GM11168 (cell line): ENCODE data around the gene SLC30A4.
"Not testable (repeated sequence)": the region's sequence is repeated elsewhere in the genome, so short reads cannot be mapped to it uniquely, and the experiment has no call there.

Experiments
- in situ Hi-C: fragments of 300-500 bp; cut with MboI; formaldehyde crosslinking; loops from one replicate; pipeline ENCODE4 v1.12.0; 2022; ENCODE audit warnings: low sequenced_read_pairs; ENCODE audit not compliant: unreplicated experiment

The SLC30A4 gene, protein sequence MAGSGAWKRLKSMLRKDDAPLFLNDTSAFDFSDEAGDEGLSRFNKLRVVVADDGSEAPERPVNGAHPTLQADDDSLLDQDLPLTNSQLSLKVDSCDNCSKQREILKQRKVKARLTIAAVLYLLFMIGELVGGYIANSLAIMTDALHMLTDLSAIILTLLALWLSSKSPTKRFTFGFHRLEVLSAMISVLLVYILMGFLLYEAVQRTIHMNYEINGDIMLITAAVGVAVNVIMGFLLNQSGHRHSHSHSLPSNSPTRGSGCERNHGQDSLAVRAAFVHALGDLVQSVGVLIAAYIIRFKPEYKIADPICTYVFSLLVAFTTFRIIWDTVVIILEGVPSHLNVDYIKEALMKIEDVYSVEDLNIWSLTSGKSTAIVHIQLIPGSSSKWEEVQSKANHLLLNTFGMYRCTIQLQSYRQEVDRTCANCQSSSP

GRCh38 chr15:45522328-45523165, at the start of gene SLC30A4:
SLC30A4 (minus strand) TSS chr15:45522755; CDS start chr15:45522354, 401 bp downstream.
- in situ Hi-C loops, result loop anchor here (5.0 kb wide), 1 partner anchor 90 kb away; no protein-coding TSS in a partner anchor

DNA sequence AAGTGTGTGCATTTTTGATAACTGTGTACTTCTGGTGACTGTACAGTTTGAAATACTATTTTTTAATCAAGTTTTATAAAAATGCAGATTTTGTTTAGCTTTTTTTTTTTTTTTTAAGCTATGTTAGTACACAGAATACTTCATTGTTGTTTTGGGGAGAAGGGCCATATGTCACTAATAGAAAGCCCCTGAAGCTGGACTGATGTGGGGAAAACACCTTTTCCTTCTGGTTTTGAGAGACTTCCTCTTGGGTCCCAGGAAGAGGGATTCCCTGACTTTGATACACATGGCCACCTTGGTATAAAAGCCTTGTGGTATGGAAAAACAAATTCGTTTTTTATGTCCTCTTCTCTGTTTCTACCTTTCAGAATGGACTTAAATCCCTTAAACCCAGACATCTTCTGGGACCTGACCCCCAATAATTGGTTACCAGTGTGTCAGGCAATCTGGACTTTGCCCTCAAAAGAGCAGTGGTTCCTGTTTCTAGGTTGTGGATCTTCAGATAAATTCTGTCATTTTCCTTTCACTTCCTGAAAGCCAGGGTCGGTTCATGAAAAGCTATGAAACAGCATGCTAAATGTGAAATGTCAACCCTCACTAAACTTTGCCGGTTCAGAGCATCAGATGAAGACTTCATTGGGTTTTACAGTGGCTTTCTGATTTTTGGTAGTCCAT, 33.5 kb upstream of the SLC30A4 start:
- in situ Hi-C loops, result no loop called here

DNA sequence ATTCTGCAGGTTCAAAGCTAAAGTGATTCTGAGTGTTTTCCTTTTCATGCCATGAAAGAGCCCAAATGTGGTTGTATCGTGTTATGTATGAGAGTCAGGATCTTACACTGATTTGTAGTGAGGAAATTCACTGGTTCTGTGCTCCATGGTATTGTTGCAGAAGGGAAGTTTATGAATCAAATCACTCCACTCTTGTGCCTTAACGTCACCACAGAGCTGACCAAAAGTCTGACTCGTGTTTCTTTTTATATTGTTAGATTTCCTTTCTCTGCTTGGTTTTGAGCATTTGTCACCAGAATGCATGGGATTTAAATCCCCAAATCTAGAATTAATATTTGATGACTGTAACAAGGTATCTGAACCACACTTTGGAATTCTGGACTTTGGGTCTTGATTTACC, 29.1 kb upstream of the SLC30A4 start:
- in situ Hi-C loops, result no loop called here

- in situ Hi-C loops, result no loop called here
These were observed 27.9 kb upstream of the SLC30A4 start for GRCh38 chr15:45550436-45550835.

DNA sequence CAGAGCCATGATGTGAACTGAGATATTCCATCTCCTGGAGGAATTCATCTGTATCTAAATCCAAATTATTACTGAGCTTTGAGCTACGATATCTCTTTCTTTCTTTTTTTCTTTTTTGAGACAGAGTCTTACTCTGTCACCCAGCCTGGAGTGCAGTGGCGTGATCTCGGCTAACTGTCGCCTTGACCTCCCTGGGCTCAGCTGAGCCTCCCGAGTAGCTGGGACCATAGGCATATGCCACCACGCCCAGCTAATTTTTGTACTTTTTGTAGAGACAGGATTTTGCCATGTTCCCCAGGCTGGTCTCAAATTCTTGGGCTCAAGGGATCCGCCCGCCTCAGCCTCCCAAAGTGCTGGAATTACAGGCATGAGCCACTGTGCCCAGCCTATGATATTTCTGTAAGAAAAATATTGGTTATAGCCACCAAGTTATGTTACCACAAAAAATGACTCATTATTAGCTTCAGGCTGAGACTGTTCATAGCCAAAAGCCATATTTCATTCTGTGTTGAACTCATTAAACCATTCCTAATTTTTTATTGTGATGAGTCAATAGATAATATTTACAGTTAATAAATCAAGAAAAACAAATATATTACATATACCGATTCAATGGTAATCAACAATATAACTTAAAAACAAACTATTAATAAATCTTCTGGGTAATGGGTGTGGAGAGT, 27.1 kb upstream of the SLC30A4 start:
- in situ Hi-C loops, result no loop called here

- in situ Hi-C loops, result no loop called here
These were observed 26.4 kb upstream of the SLC30A4 start for GRCh38 chr15:45548753-45549520.

GRCh38 chr15:45546789-45547188, 24.2 kb upstream of the SLC30A4 start:
- in situ Hi-C loops, result no loop called here

DNA sequence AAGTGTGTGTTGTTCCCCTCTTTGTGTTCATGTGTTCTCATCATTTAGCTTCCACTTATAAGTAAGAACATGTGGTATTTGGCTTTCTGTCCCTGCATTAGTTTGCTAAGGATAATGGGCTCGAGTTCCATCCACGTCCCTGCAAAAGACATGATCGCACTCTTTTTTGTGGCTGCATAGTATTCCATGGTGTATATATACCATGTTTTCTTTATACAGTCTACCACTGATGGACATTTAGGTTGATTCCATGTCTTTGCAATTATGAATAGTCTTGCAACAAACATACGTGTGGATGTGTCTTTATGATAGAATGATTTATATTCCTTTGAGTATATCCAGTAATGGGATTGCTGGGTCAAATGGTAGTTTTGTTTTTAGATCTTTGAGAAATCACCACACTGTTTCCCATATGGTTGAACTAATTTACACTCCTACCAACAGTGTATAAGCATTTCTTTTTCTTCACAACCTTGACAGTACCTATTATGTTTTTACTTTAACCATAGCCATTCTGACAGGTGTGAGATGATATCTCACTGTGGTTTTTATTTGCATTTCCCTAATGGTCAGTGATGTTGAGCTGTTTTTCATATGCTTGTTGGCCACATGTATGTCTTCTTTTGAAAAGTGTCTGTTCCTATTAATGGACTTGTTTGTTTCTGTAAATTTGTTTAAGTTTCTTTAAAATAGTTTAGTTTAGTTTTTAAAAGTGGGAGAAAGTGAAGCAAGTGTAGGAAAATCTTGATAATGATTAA, 21.9 kb upstream of the SLC30A4 start:
- in situ Hi-C loops, result no loop called here

GRCh38 chr15:45543051-45543450, 20.5 kb upstream of the SLC30A4 start:
- in situ Hi-C loops, result no loop called here

DNA sequence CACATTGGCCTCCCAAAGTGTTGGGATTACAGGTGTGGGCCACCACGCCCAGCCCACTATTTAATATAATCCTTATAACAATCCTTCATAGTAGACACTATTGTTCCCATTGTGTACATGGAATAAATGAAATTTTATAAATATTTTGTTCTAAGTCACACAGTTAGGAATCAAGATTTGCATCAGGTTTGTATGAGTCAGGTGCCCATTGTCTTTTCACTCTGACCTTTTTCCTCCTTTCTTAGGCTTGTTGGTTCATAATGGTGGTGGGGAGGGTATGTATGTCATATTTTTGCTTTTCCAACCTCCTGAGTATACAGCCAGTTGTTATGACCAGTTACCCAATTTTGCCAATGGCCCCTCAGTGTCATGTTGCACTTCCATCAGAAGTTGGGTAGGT, 18.0 kb upstream of the SLC30A4 start:
- in situ Hi-C loops, result no loop called here

DNA sequence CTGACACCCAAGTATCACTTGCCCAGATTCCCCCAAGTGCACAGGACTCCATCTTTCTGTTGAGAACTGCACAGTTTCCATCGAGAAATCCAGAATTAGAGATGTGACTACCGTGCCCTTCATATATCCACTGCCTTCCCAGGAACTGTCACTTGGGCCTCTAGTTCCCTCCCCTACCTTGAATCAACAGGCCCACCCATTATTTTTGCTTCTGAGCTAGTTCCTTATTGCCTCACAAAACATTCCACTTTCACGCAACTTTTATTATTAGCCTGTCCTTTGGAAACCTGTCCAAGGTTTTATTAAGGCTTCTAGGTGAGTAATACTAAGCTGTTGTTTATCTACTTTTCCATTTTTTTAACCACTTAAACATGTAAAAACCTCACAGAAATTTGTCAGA, 17.1 kb upstream of the SLC30A4 start:
- in situ Hi-C loops, result no loop called here

- in situ Hi-C loops, result no loop called here
These were observed 14.4 kb upstream of the SLC30A4 start for GRCh38 chr15:45536934-45537333.

DNA sequence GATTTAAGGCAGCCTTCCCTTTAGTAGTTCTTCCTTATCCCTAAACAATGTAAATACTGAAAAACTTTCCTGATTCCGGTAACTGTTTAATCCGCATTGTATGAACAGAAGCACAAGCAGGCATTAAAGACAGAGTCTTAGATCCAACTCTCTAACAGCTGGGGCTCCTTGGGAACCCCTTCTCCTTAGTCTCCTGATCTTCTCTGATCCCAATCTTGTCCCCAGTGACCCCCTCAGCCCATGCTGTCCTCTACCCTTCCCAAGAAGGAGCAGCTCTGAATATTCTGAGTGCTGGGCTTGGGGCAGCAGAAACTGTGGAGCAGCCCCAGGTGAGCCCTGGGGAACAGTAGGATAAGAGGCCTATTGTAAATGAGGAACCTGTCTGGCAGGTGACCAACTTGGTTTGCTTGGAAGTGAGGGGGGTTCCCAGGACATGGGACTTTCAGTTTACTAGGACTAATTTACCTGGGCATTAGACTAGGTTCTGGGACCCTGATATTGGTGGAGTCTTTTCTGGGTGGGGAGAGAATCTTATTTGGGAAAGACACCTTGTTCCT, 13.0 kb upstream of the SLC30A4 start:
- in situ Hi-C loops, result no loop called here

- in situ Hi-C loops, result no loop called here
These were observed 12.3 kb upstream of the SLC30A4 start for GRCh38 chr15:45534821-45535220.

GRCh38 chr15:45532892-45533291, 10.3 kb upstream of the SLC30A4 start:
- in situ Hi-C loops, result not testable (repeated sequence)

DNA sequence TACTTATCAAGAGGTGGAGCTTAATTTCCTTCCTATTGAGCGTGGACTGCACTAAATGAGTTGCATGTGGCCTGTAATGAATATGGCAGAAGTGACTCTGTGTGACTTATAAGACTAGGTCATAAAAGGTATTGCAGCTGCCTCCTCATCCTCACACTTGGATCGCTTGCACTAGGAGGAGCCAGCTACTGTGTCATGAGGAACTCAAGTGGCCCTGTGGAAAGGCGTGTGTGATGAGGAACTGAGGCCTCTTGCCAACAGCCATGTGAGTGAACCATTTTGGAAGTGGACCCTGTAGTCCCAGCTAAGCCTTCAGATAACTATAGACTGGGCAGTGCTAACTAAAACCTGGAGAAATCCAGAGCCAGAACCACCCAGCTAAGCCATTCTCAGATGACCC, 7.1 kb upstream of the SLC30A4 start:
- in situ Hi-C loops, result no loop called here

- in situ Hi-C loops, result no loop called here
These were observed 4.5 kb upstream of the SLC30A4 start for GRCh38 chr15:45527086-45527485.

GRCh38 chr15:45523166-45523460, 558 bp upstream of the SLC30A4 start:
- in situ Hi-C loops, result loop anchor here (5.0 kb wide), 1 partner anchor 89 kb away; no protein-coding TSS in a partner anchor
